Endothelial cell (in vitro differentiated cells): ENCODE data around the gene FBXO42. TPM values are rescaled to one million over a fixed set of nuclear protein-coding genes. Genes with fewer than 3 reads are reported as not detected.
"Not testable (repeated sequence)": the region's sequence is repeated elsewhere in the genome, so short reads cannot be mapped to it uniquely, and the experiment has no call there.

ENCODE experiments used
- DNase-seq: peaks from one replicate; pipeline ENCODE4 v3.0.0; 2021; ENCODE audit warnings: low spot score
- H3K27ac Mint-ChIP-seq: one replicate; pipeline ENCODE4 v1.8.0; 2021; ENCODE audit warnings: mixed read lengths, inconsistent platforms; ENCODE audit not compliant: unreplicated experiment
- H3K27me3 Mint-ChIP-seq: one replicate; pipeline ENCODE4 v1.8.0; 2021; ENCODE audit warnings: mild to moderate bottlenecking, moderate library complexity, mixed read lengths, inconsistent platforms; ENCODE audit not compliant: unreplicated experiment
- H3K36me3 Mint-ChIP-seq: one replicate; pipeline ENCODE4 v1.8.0; 2021; ENCODE audit warnings: mild to moderate bottlenecking, low read depth, mixed read lengths, inconsistent platforms; ENCODE audit not compliant: unreplicated experiment
- H3K4me1 Mint-ChIP-seq: one replicate; pipeline ENCODE4 v1.8.0; 2021; ENCODE audit warnings: mild to moderate bottlenecking, mixed read lengths, inconsistent platforms; ENCODE audit not compliant: unreplicated experiment
- H3K4me3 Mint-ChIP-seq: one replicate; pipeline ENCODE4 v1.8.0; 2021; ENCODE audit warnings: mild to moderate bottlenecking, mixed read lengths, inconsistent platforms; ENCODE audit not compliant: unreplicated experiment
- H3K9me3 Mint-ChIP-seq: one replicate; pipeline ENCODE4 v1.8.0; 2021; ENCODE audit warnings: mixed read lengths, inconsistent platforms; ENCODE audit not compliant: unreplicated experiment
- CTCF ChIP-seq: fragments of 200-600 bp; sonication (generic); IDR thresholded peaks from one replicate; pipeline ENCODE4 v1.5.0; 2021; ENCODE audit warnings: antibody characterized with exemption; ENCODE audit not compliant: unreplicated experiment
- total RNA-seq: library from RNA; stranded (reverse); fragmentation: NEBNext Ultra II Directional; extraction: Animal tissue kit (Norgen Biotek cat#: 25700); gene quantifications from one replicate; pipeline ENCODE4 v1.2.1, GENCODE V29; 2021; ENCODE audit not compliant: unreplicated experiment

Gene FBXO42
- total RNA-seq, 1 donor from 2014 or later = 17.2 TPM

GRCh38 chr1:16248603-16249516 lies 103.4 kb downstream of the FBXO42 start:
- Mint-ChIP-seq H3K4me3 (no peak overlapping the region), H3K4me1 (peaks cover 22% of the 10 kb centered on the region), H3K27me3 (peaks cover 3% of the 10 kb centered on the region), H3K9me3 (no peaks in the 10 kb centered on the region), H3K36me3 (peaks cover 17% of the 10 kb centered on the region), H3K27ac (peak overlapping the region; percentile 53)
- DNase-seq = no peak
- TF ChIP-seq CTCF = no peak

GRCh38 chr1:16248007-16248436 lies 104.3 kb downstream of the FBXO42 start:
- H3K27me3 Mint-ChIP-seq = peaks cover 3% of the 10 kb centered on the region
- no peak overlapping the region for H3K27ac Mint-ChIP-seq
- no peak for TF ChIP-seq CTCF
- DNase-seq = no peak
- no peak overlapping the region for H3K4me3 Mint-ChIP-seq
- H3K36me3 Mint-ChIP-seq = peaks cover 17% of the 10 kb centered on the region
- H3K4me1 Mint-ChIP-seq = peaks cover 22% of the 10 kb centered on the region
- H3K9me3 Mint-ChIP-seq = no peaks in the 10 kb centered on the region

GRCh38 chr1:16247441-16247840 lies 104.8 kb downstream of the FBXO42 start:
- no peak overlapping the region for H3K27ac Mint-ChIP-seq
- TF ChIP-seq CTCF = no peak
- no peaks in the 10 kb centered on the region for H3K9me3 Mint-ChIP-seq

GRCh38 chr1:16246961-16247360 lies 105.3 kb downstream of the FBXO42 start:
- Mint-ChIP-seq H3K4me3 (peak overlapping the region; percentile 45), H3K27ac (no peak overlapping the region), H3K4me1 (peaks cover 22% of the 10 kb centered on the region), H3K27me3 (peaks cover 5% of the 10 kb centered on the region), H3K9me3 (no peaks in the 10 kb centered on the region), H3K36me3 (peaks cover 11% of the 10 kb centered on the region)
- DNase-seq = no peak
- TF ChIP-seq CTCF = no peak

More at GRCh38 chr1:16247441-16247840, 104.8 kb downstream of the FBXO42 start:
- H3K4me1 Mint-ChIP-seq = peaks cover 22% of the 10 kb centered on the region
- peaks cover 14% of the 10 kb centered on the region for H3K36me3 Mint-ChIP-seq
- no peak overlapping the region for H3K4me3 Mint-ChIP-seq
- no peak for DNase-seq
- peaks cover 3% of the 10 kb centered on the region for H3K27me3 Mint-ChIP-seq

GRCh38 chr1:16246239-16246638 lies 106.0 kb downstream of the FBXO42 start:
- DNase-seq, H3K4me3 Mint-ChIP-seq, H3K27me3 Mint-ChIP-seq, H3K9me3 Mint-ChIP-seq: not testable (repeated sequence)
- H3K4me1 Mint-ChIP-seq = peaks cover 22% of the 10 kb centered on the region
- peak overlapping the region; percentile 61 for H3K27ac Mint-ChIP-seq
- H3K36me3 Mint-ChIP-seq = peaks cover 11% of the 10 kb centered on the region
